IMR-90 (cell line): Measurements from ENCODE around the gene PHLDA2. TPM values are rescaled to one million over a fixed set of nuclear protein-coding genes. Genes with fewer than 3 reads are reported as not detected.
A peak's percentile ranks its signal among the peaks of the same experiment; 100 is the strongest.

ENCODE experiments used
- ATAC-seq: fragments of 200-7000 bp; cut with Tn5 transposase; 2 replicates; pipeline ENCODE4 v1.9.1; 2020; ENCODE audit warnings: low read depth, mild to moderate bottlenecking, moderate library complexity
- BruUV-seq: library from RNA; stranded (reverse); fragments of 400-500 nt; replicated peaks from 2 replicates; lab custom pipeline; 2021; lab: Mats Ljungman, UMichigan
- CTCF ChIA-PET: fragments of 300-600 bp; formaldehyde crosslinking; extraction: SDS; loops from one replicate; lab custom pipeline; 2021; ENCODE audit warnings: antibody characterized with exemption; lab: Yijun Ruan, JAX
- POLR2A ChIA-PET: fragments of 300-600 bp; sonication (Branson Sonifier 250); formaldehyde crosslinking; loops from one replicate; lab custom pipeline; 2022; ENCODE audit warnings: antibody characterized with exemption; ENCODE audit not compliant: unreplicated experiment; lab: Charles Lee
- DNase-seq: peaks from one replicate; pipeline ENCODE4 v3.0.0; 2013
- H2AFZ ChIP-seq: replicated peaks from 2 replicates; pipeline ENCODE3; 2013; ENCODE audit warnings: low read length, mild to moderate bottlenecking; ENCODE audit not compliant: poor library complexity
- H2AK5ac ChIP-seq: 2 replicates; pipeline ENCODE4 v1.6.1; 2013; ENCODE audit warnings: low read depth, low read length, inconsistent platforms
- H2AK9ac ChIP-seq: replicated peaks from 2 replicates; pipeline ENCODE3; 2013; ENCODE audit warnings: mild to moderate bottlenecking, low read depth, low read length, moderate library complexity; ENCODE audit not compliant: poor library complexity
- H2BK120ac ChIP-seq: 2 replicates; pipeline ENCODE4 v1.6.1; 2013; ENCODE audit warnings: low read depth, low read length, inconsistent platforms
- H2BK15ac ChIP-seq: 3 replicates; pipeline ENCODE4 v1.6.1; 2013; ENCODE audit warnings: low read depth, low read length, inconsistent platforms
- H2BK20ac ChIP-seq: 2 replicates; pipeline ENCODE4 v1.6.1; 2013; ENCODE audit warnings: low read depth, mild to moderate bottlenecking, inconsistent platforms, low read length, moderate library complexity
- H2BK5ac ChIP-seq: 2 replicates; pipeline ENCODE4 v1.6.1; 2013; ENCODE audit warnings: mild to moderate bottlenecking, low read depth, low read length, inconsistent platforms; ENCODE audit not compliant: poor library complexity, severe bottlenecking
- H3K14ac ChIP-seq: replicated peaks from 2 replicates; pipeline ENCODE4 v1.6.1; 2013; ENCODE audit warnings: low read depth, low read length, inconsistent platforms
- H3K18ac ChIP-seq: 2 replicates; pipeline ENCODE4 v1.6.1; 2013; ENCODE audit warnings: low read depth, low read length, control low read depth
- H3K23ac ChIP-seq: 2 replicates; pipeline ENCODE4 v1.6.1; 2013; ENCODE audit warnings: low read depth, low read length, inconsistent platforms
- H3K27ac ChIP-seq: 2 replicates; pipeline ENCODE4 v1.5.1; 2013; ENCODE audit warnings: mild to moderate bottlenecking, control low read depth, low read length; ENCODE audit not compliant: insufficient read depth
- H3K27me3 ChIP-seq: 2 replicates; pipeline ENCODE4 v1.6.1; 2013; ENCODE audit warnings: low read length; ENCODE audit not compliant: control insufficient read depth, insufficient read depth
- H3K36me3 ChIP-seq: 2 replicates; pipeline ENCODE4 v1.6.1; 2013; ENCODE audit warnings: low read length, mixed read lengths; ENCODE audit not compliant: control insufficient read depth, insufficient read depth
- H3K4ac ChIP-seq: 2 replicates; pipeline ENCODE4 v1.6.1; 2013; ENCODE audit warnings: low read depth, low read length, inconsistent platforms
- H3K4me1 ChIP-seq: 2 replicates; pipeline ENCODE4 v1.6.1; 2013; ENCODE audit warnings: low read length, mixed read lengths; ENCODE audit not compliant: control insufficient read depth, insufficient read depth
- H3K4me2 ChIP-seq: 2 replicates; pipeline ENCODE4 v1.6.1; 2013; ENCODE audit warnings: low read depth, mild to moderate bottlenecking, control low read depth, low read length, moderate library complexity
- H3K4me3 ChIP-seq: 2 replicates; pipeline ENCODE4 v1.5.1; 2013; ENCODE audit warnings: low read depth, mild to moderate bottlenecking, control low read depth, low read length, moderate library complexity; ENCODE audit not compliant: insufficient read depth
- H3K56ac ChIP-seq: 2 replicates; pipeline ENCODE4 v1.6.1; 2013; ENCODE audit warnings: low read length, inconsistent platforms; ENCODE audit not compliant: insufficient read depth; ENCODE audit errors: extremely low read depth
- H3K79me1 ChIP-seq, 2 experiments: 2 replicates each; pipeline ENCODE4 v1.6.1; 2013; ENCODE audit warnings: low read length in 2 of 2, inconsistent platforms in 1 of 2, low read depth in 1 of 2
- H3K9ac ChIP-seq: 2 replicates; pipeline ENCODE4 v1.6.1; 2013; ENCODE audit warnings: low read depth, low read length, control low read depth
- H3K9me1 ChIP-seq: 2 replicates; pipeline ENCODE4 v1.6.1; 2013; ENCODE audit warnings: low read length, inconsistent platforms; ENCODE audit not compliant: insufficient read depth
- H3K9me3 ChIP-seq: 2 replicates; pipeline ENCODE4 v1.6.1; 2013; ENCODE audit warnings: low read length; ENCODE audit not compliant: control insufficient read depth, insufficient read depth
- H4K20me1 ChIP-seq: 2 replicates; pipeline ENCODE4 v1.6.1; 2013; ENCODE audit warnings: low read length, inconsistent platforms; ENCODE audit not compliant: insufficient read depth
- H4K5ac ChIP-seq: 2 replicates; pipeline ENCODE4 v1.6.1; 2013; ENCODE audit warnings: mild to moderate bottlenecking, low read depth, low read length, control low read depth
- H4K8ac ChIP-seq, 2 experiments: 2 replicates each; pipeline ENCODE4 v1.6.1; 2013; ENCODE audit warnings: low read depth in 2 of 2, low read length in 2 of 2, control low read depth in 1 of 2, inconsistent platforms in 1 of 2
- H4K91ac ChIP-seq: 2 replicates; pipeline ENCODE4 v1.6.1; 2013; ENCODE audit warnings: low read depth, low read length, inconsistent platforms; ENCODE audit not compliant: insufficient read depth
- BHLHE40 ChIP-seq: fragments of 150-350 bp; IDR thresholded peaks from 2 replicates; pipeline ENCODE4 v1.6.1; 2016; ENCODE audit warnings: mild to moderate bottlenecking, low read depth, low read length
- CEBPB ChIP-seq: IDR thresholded peaks from 2 replicates; pipeline ENCODE4 v1.6.1; 2012; ENCODE audit warnings: low read depth, low read length, improper control_type of control experiment
- CHD1 ChIP-seq: IDR thresholded peaks from 2 replicates; pipeline ENCODE4 v1.6.1; 2012; ENCODE audit warnings: low read depth, low read length, improper control_type of control experiment
- ELK1 ChIP-seq: fragments of 150-350 bp; IDR thresholded peaks from 2 replicates; pipeline ENCODE4 v1.6.1; 2016; ENCODE audit warnings: low read depth, mild to moderate bottlenecking, low read length, moderate library complexity, borderline replicate concordance
- FOS ChIP-seq: fragments of 150-350 bp; IDR thresholded peaks from 2 replicates; pipeline ENCODE4 v1.6.1; 2016; ENCODE audit warnings: low read depth, low read length
- MAZ ChIP-seq: IDR thresholded peaks from 2 replicates; pipeline ENCODE4 v1.6.1; 2012; ENCODE audit warnings: low read depth, mild to moderate bottlenecking, low read length, improper control_type of control experiment, moderate library complexity, borderline replicate concordance
- MXI1 ChIP-seq: IDR thresholded peaks from 2 replicates; pipeline ENCODE4 v1.6.1; 2012; ENCODE audit warnings: low read depth, mild to moderate bottlenecking, low read length, moderate library complexity, borderline replicate concordance
- NFE2L2 ChIP-seq: fragments of 150-350 bp; IDR thresholded peaks from 2 replicates; pipeline ENCODE4 v1.6.1; 2016; ENCODE audit warnings: low read depth, mild to moderate bottlenecking, low read length
- RAD21 ChIP-seq: IDR thresholded peaks from 2 replicates; pipeline ENCODE4 v1.6.1; 2012; ENCODE audit warnings: low read length, improper control_type of control experiment
- RCOR1 ChIP-seq: IDR thresholded peaks from 2 replicates; pipeline ENCODE4 v1.6.1; 2012; ENCODE audit warnings: mild to moderate bottlenecking, low read length, improper control_type of control experiment; ENCODE audit not compliant: insufficient replicate concordance
- RFX5 ChIP-seq: IDR thresholded peaks from 2 replicates; pipeline ENCODE4 v1.8.0; 2012; ENCODE audit warnings: low read depth, mild to moderate bottlenecking, low read length, moderate library complexity
- WGBS, 2 experiments: methylation state at CpG; one replicate each; pipeline versions ENCODE4 v1.1.5 to v1.1.7; 2013; ENCODE audit warnings: missing lambda C conversion rate in 2 of 2; ENCODE audit not compliant: insufficient read length in 1 of 2; ENCODE audit errors: extremely low coverage in 2 of 2; 5-methylcytosine and 5-hydroxymethylcytosine counted together
- dilution Hi-C: fragments of 300-500 bp; cut with HindIII; formaldehyde crosslinking; loops from one replicate; pipeline ENCODE4 v1.14.3; 2018; ENCODE audit warnings: low sequenced_read_pairs; ENCODE audit not compliant: unreplicated experiment
- in situ Hi-C: fragments of 300-500 bp; cut with MboI; formaldehyde crosslinking; loops from 3 replicates; pipeline ENCODE4 v1.14.3; 2019; ENCODE audit warnings: low sequenced_read_pairs, inconsistent platforms, mixed read lengths
- intact Hi-C: fragments of 100-400 bp; cut with micrococcal nuclease; formaldehyde crosslinking; loops from 2 replicates; pipeline ENCODE4 v1.10.0; 2022
- polyA plus RNA-seq, 3 experiments: library from polyadenylated mRNA; depleted of rRNA; stranded (reverse); fragments of >200 nt; gene quantifications; 2 replicates each; pipeline ENCODE4 v1.2.3, GENCODE V29; 2012; ENCODE audit warnings: low replicate concordance in 1 of 3
- total RNA-seq: library from RNA; depleted of rRNA; stranded (reverse); fragments of >200 nt; gene quantifications from 2 replicates; pipeline ENCODE4 v1.2.3, GENCODE V29; 2012

PHLDA2 gene
- total and polyA plus RNA-seq, 2 of the 4 experiments (the other 2 are of a cell fraction): 3.8 to 89.0 TPM

DNA sequence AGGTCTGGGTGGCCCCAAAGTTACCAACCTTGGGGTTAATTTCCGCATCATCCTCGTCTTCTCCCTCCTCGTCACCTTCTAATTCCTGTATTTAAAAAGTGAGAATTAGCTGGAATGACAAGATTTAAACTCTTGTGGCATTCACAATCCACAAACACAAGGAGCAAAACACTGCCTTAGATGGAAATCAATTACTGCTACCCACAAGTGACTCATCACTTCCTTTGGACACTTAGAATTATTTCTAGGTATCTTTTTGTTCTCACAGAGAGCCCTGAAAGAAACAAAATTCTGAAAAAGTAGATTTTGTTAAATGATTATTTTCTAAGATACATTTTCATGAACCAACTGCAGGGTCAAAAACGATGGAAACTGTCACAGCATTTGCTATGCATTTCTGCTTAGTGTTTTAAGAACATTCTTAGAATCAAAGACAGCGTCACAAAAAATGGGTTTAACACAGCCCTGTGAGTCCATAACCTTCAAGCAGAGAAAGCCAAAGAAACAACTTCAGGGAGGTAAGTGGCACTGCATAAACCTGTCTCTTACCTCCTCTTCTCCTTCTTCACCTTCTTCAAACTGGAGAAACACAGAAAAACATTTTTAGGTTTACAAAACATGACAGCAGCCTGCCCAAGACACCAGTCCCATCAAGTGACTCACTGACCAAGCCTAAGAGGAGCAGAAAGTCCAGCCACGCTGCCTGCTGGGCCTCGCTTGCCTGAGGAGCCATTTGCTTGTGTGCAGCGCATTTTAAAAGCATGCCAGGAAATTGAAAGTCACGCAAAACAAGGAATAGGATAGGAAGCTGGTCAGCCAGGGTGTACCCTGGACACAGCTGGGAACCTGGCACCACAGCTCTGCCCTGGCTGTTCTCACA is 22.3 kb upstream of the PHLDA2 start:
- Histone ChIP-seq H3K9ac (peak overlapping the region; percentile 61), H2AK9ac (peak overlapping the region; percentile 38), H3K27ac (peak overlapping the region; percentile 81), H4K20me1 (0 out of 2 replicates have a peak, but pooled peaks cover 3% of the 10 kb centered on the region), H2BK20ac (peak overlapping the region; percentile 93), H4K8ac (peak overlapping the region; percentile 73 to 97), H4K5ac (peak overlapping the region; percentile 91), H3K36me3 (peaks cover 60% of the 10 kb centered on the region), H2AK5ac (peak overlapping the region; percentile 95), H2BK15ac (peak overlapping the region; percentile 84), H2BK5ac (peak overlapping the region; percentile 96), H3K4ac (peak overlapping the region; percentile 94), H2AFZ (peak overlapping the region; percentile 6), H2BK120ac (peak overlapping the region; percentile 93), H3K27me3 (no peaks in the 10 kb centered on the region), H3K56ac (peak overlapping the region; percentile 91), H3K4me1 (peaks cover 23% of the 10 kb centered on the region), H3K23ac (peak overlapping the region; percentile 91), H3K9me1 (peaks cover 23% of the 10 kb centered on the region), H3K9me3 (no peaks in the 10 kb centered on the region), H3K4me2 (peak overlapping the region; percentile 79; the same call in 1 of the 2 replicates), H3K4me3 (no peak overlapping the region), H3K14ac (peak overlapping the region; percentile 88), H3K18ac (peak overlapping the region; percentile 96), H3K79me1 (peaks cover 28 to 76% of the 10 kb centered on the region in 2 experiments), H4K91ac (peak overlapping the region; percentile 93)
- ChIA-PET CTCF (no interaction called here), POLR2A (no interaction called here)
- dilution Hi-C loops (no loop called here), intact Hi-C loops (no loop called here), in situ Hi-C loops (no loop called here)
- TF ChIP-seq MXI1 (peak; percentile 51; the same call in 1 of the 2 replicates), CHD1 (no peak), RFX5 (no peak), RCOR1 (no peak), ELK1 (no peak), MAZ (no peak), RAD21 (no peak), NFE2L2 (no peak), BHLHE40 (no peak), FOS (0 out of 2 replicates have a peak, but pooled peaks have one; percentile 34), CEBPB (no peak)
- peak; percentile 69 for ATAC-seq
- WGBS, 2 experiments: no CpG with 5 or more reads among the region's 9 CpGs
- no TSS peak for BruUV-seq
- peak; percentile 69 for DNase-seq
